ENCODE results near the gene LY6G5C.

Gene LY6G5C

GRCh38 chr6:31680226-31681134, at the start of gene LY6G5C:
TSS of gene LY6G5C (minus strand) at chr6:31681067. CDS start at chr6:31680373, 694 bp downstream.
- Histone ChIP-seq H3K4me3 (peak within 1 kb of the TSS; percentile 27 to 52 (median 46)), H3K27ac (peak within 1 kb of the TSS in 19 of 21 experiments; percentile 3 to 87 (median 63))

GRCh38 chr6:31729979-31730630, 49.2 kb upstream of the LY6G5C start:
- Histone ChIP-seq H3K4me3 (peak overlapping the region; percentile 52 to 82 (median 77)), H3K27ac (peak overlapping the region; percentile 51 to 95 (median 89))

DNA sequence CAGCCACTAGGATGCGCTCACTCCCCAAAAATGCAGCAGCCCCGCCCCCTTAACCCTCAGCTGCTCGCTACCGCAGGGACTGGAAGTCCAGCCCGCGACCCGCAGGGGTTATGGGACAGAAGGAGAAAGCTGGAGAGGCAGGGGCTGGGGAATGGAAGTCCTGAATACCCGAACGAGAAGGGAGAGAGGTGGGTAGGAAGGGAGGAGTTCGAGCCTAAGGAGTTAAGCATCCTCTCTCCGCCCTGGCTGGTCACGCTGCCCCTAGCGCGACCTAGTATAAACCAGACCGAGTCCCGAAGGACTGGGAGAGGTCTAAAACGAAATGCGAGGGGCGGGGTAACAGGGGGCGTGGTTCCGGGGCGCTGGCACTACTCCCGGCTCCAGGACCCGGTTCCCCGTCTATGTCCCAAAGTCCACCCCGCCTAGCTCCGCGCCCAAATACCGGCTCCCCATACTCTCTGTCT, 48.7 kb upstream of the LY6G5C start:
- peak overlapping the region; percentile 52 to 82 (median 77) for H3K4me3 ChIP-seq
- H3K27ac ChIP-seq: peak overlapping the region; percentile 51 to 95 (median 89)

GRCh38 chr6:31728767-31729514, 48.1 kb upstream of the LY6G5C start, which contains the start of gene DDAH2:
TSS of gene DDAH2 (minus strand) at chr6:31729299. CDS start at chr6:31729161, 138 bp downstream.
- Histone ChIP-seq H3K27ac (peak within 1 kb of the TSS; percentile 56 to 95 (median 89)), H3K4me3 (peak within 1 kb of the TSS; percentile 52 to 82 (median 77))

GRCh38 chr6:31727717-31728671, 47.1 kb upstream of the LY6G5C start:
- peak overlapping the region; percentile 52 to 82 (median 77) for H3K4me3 ChIP-seq
- H3K27ac ChIP-seq: peak overlapping the region; percentile 56 to 95 (median 86)

GRCh38 chr6:31727034-31727716, 46.3 kb upstream of the LY6G5C start:
- peak overlapping the region in 19 of 21 experiments; percentile 43 to 93 (median 85) for H3K27ac ChIP-seq
- H3K4me3 ChIP-seq: no peak overlapping the region

DNA sequence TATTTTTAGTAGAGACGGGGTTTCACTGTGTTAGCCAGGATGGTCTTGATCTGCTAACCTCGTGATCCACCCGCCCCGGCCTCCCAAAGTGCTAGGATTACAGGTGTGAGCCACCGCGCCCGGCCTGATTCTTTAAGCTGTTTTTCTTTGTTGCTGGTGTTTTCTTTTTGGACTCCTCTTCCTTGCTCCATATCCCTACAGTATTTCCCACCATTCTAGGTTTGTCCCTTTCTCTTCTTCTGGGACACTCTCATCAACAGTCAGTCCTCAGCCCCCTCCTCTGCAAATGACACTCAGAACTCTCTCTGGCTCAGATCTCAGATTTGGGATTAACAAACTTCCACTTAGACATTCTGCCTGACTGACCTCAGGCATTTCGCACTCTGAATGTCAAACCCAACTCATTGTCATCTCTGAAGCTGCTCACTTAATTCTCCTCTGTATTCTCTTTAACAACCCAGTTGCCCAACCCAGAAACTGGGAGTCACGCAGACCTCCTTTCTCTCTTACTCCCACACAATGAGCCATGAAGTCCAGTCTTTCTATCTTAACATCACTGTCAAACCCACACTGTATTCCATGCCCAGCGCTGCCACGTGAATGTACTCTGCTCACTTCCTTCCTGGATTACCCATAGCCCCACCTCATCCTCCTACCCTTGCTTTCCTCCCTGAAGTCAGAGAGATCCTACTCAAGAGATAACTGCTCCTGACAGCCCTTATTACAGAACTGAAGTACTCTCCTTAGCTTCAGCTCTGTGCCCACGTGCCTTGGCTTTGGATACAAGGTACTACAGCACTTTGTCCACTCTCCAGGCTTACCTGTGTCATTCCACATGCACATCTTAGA, 44.9 kb upstream of the LY6G5C start:
- H3K4me3 ChIP-seq: no peak overlapping the region
- H3K27ac ChIP-seq: peak overlapping the region in 9 of 21 experiments; percentile 6 to 84 (median 28)

GRCh38 chr6:31723980-31724691, 43.3 kb upstream of the LY6G5C start:
- peak overlapping the region in 4 of 21 experiments; percentile 43 to 57 (median 52) for H3K27ac ChIP-seq

GRCh38 chr6:31723245-31723979, 42.5 kb upstream of the LY6G5C start, which contains the start of gene MPIG6B:
TSS of gene MPIG6B (plus strand) at chr6:31723373. CDS start at chr6:31723384, 11 bp downstream.
- H3K27ac ChIP-seq: peak within 1 kb of the TSS in 6 of 21 experiments; percentile 19 to 84 (median 58)
- no peak within 1 kb of the TSS for H3K4me3 ChIP-seq

More at GRCh38 chr6:31723980-31724691, 43.3 kb upstream of the LY6G5C start:
- no peak overlapping the region for H3K4me3 ChIP-seq

DNA sequence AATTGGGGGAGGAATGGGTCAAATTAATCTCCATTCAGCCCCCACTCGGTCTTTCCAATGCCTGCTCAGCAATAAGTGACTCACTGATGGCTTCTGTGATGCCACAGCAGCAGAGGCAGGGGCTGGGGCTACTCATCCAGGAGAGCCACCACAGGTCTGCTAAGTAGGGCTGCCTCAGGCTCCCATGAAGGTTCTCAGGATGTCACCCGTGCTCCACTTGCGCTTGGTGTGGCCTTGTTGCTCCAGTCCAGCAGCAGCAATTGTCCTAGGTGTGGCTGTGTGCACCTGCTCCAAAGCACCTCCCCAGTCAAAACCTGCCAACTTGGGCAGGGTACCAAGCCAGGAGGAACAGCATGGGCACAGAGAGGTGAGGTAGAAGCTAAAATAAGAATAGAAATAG, 41.3 kb upstream of the LY6G5C start:
- Histone ChIP-seq H3K4me3 (no peak overlapping the region), H3K27ac (peak overlapping the region in 12 of 21 experiments; percentile 18 to 84 (median 56))

DNA sequence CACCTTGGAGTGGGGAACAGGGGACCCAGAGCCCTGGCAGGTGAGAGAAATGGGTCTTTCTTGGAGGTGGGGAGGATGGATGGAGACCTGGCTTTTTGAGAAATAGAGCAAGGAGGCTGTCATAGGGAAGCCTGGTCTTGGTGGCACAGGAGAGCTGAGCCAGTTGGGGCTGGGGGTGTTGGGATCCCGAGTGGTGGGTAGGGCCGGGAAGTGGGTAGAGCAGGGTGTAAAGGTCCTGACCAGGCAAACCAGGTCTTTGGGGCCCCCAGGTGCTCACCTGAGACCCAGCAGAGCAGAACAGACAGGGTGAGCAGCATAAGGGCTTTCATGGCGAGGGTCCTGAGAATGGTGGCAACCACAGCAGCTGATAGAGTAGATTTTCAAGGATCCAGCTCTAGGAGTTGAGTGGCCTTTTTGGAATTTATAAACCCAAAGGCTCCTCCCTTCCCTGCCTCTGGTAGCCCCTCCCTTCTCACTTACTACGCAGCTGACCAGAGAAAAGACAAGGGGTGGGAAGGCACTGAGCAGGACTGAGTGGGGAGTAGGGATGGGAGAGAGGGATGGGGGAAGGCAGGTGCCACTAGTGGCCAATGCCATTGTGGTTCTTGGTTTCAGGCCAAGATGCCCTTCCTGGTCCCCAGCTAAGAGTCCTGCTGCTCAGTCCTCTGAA, 40.6 kb upstream of the LY6G5C start, which contains the start of gene LY6G6C:
Gene LY6G6C (minus strand): TSS at position 396 of the 670 bp plus-strand sequence. CDS start 67 bp downstream, at position 329.
- Histone ChIP-seq H3K4me3 (peak within 1 kb of the TSS in 2 of 7 experiments; percentile 2 to 4), H3K27ac (peak within 1 kb of the TSS in 18 of 21 experiments; percentile 13 to 84 (median 57))

GRCh38 chr6:31720196-31720770, 39.4 kb upstream of the LY6G5C start:
- peak overlapping the region in 19 of 21 experiments; percentile 49 to 84 (median 73) for H3K27ac ChIP-seq
- H3K4me3 ChIP-seq: peak overlapping the region in 3 of 7 experiments; percentile 4 to 21 (median 13)

- Histone ChIP-seq H3K27ac (peak overlapping the region in 20 of 21 experiments; percentile 43 to 84 (median 72)), H3K4me3 (peak overlapping the region in 1 of 7 experiments; percentile 21)
Observed at GRCh38 chr6:31719001-31719400, 38.1 kb upstream of the LY6G5C start.

GRCh38 chr6:31718265-31718664, 37.4 kb upstream of the LY6G5C start:
- H3K4me3 ChIP-seq: no peak overlapping the region
- H3K27ac ChIP-seq: peak overlapping the region in 18 of 21 experiments; percentile 44 to 84 (median 75)

Measured in skin epidermis (tissue), 12 donors.